ENCODE results near the gene ZC2HC1C.

DNA sequence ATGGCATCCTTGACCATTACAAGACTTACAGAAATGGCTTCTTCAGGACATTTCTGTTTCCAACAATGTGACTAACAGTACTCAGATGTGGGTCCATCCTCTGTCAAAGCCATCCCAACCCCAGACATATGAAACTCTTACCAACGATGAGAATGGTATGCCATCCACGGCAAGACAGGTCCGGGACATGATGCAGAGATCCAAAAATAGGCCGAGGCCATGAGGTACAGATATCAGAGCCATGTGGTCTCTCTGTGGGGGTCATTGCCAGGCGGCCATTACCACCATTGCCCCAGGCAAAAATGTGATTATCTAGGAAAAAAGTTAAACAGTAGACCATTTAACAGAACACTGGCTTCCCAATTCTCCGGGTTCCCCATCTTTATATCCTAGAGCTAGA lies 27.5 kb downstream of the ZC2HC1C start:
- TF ChIP-seq, protein P1, sequence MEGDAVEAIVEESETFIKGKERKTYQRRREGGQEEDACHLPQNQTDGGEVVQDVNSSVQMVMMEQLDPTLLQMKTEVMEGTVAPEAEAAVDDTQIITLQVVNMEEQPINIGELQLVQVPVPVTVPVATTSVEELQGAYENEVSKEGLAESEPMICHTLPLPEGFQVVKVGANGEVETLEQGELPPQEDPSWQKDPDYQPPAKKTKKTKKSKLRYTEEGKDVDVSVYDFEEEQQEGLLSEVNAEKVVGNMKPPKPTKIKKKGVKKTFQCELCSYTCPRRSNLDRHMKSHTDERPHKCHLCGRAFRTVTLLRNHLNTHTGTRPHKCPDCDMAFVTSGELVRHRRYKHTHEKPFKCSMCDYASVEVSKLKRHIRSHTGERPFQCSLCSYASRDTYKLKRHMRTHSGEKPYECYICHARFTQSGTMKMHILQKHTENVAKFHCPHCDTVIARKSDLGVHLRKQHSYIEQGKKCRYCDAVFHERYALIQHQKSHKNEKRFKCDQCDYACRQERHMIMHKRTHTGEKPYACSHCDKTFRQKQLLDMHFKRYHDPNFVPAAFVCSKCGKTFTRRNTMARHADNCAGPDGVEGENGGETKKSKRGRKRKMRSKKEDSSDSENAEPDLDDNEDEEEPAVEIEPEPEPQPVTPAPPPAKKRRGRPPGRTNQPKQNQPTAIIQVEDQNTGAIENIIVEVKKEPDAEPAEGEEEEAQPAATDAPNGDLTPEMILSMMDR (IDR thresholded peaks at IDR 0.05; ENCODE audit: insufficient read depth, low read length, poor library complexity, severe bottlenecking), result no peak
- TF ChIP-seq EZH2phosphoT487 (conservative IDR thresholded peaks at IDR 0.05; ENCODE audit: low read length), result no peak

Measured in SU-DHL-6 (cell line).